Gastrocnemius medialis (tissue), 4 donors: Measurements from ENCODE around the gene SERPINA12. TPM values are rescaled to one million over a fixed set of nuclear protein-coding genes. Genes with fewer than 3 reads are reported as not detected.

Experiments
- ATAC-seq, 2 donors: fragments of 150-250 bp; one replicate each; pipeline ENCODE4 v1.9.1; 2016
- DNase-seq, 2 donors: peaks; one replicate each; pipeline ENCODE4 v3.0.0-alpha.2; 2019
- H3K27ac ChIP-seq, 4 donors: fragments of 200-600 bp; sonication (generic); 1 replicate in 1 of 4; 2 replicates in 3 of 4; pipeline ENCODE4 v1.5.1; 2016 to 2018; ENCODE audit warnings: mild to moderate bottlenecking in 2 of 4, moderate library complexity in 1 of 4
- H3K27me3 ChIP-seq, 3 donors: fragments of 200-600 bp; sonication (generic) in 2 of 3; 1 replicate in 1 of 3; 2 replicates in 2 of 3; pipeline versions ENCODE4 v1.5.1 to v1.6.0; 2016 to 2019; ENCODE audit warnings: mild to moderate bottlenecking in 1 of 3, moderate library complexity in 1 of 3
- H3K36me3 ChIP-seq, 2 donors: fragments of 200-600 bp; sonication (generic) in 1 of 2; one replicate each; pipeline ENCODE4 v1.5.1; 2017 to 2018
- H3K4me1 ChIP-seq, 2 donors: fragments of 200-600 bp; sonication (generic) in 1 of 2; one replicate each; pipeline ENCODE4 v1.5.1; 2016 to 2017; ENCODE audit warnings: mild to moderate bottlenecking in 2 of 2
- H3K4me3 ChIP-seq, 4 donors: fragments of 200-600 bp; sonication (generic) in 3 of 4; 1 replicate in 1 of 4; 2 replicates in 3 of 4; pipeline ENCODE4 v1.5.1; 2016 to 2019; ENCODE audit warnings: mild to moderate bottlenecking in 2 of 4
- H3K9me3 ChIP-seq, 3 donors: fragments of 200-600 bp; sonication (generic) in 2 of 3; 1 replicate in 1 of 3; 2 replicates in 2 of 3; pipeline ENCODE4 v1.5.1; 2016 to 2019
- POLR2A ChIP-seq, 2 donors: fragments of 450-650 bp; IDR thresholded peaks; one replicate each; pipeline ENCODE4 v1.6.1; 2017; ENCODE audit warnings: antibody characterized with exemption in 2 of 2, mild to moderate bottlenecking in 2 of 2, moderate library complexity in 2 of 2
- in situ Hi-C, 4 donors: fragments of 200-750 bp; cut with MboI; loops; one replicate each; pipeline versions ENCODE4 v1.15.0 to v1.8.0; 2017; ENCODE audit warnings: low sequenced_read_pairs in 4 of 4
- intact Hi-C: fragments of 100-400 bp; cut with DNase I; formaldehyde crosslinking; loops from one replicate; pipeline ENCODE4 v1.15.1; 2023; ENCODE audit warnings: low total_unique reads
- total RNA-seq, 4 donors: library from RNA; depleted of rRNA; stranded (reverse); fragments of >200 nt; gene quantifications; one replicate each; pipeline versions ENCODE4 v1.1.0 to v1.2.3, GENCODE V29; 2016
- TF ChIP-seq, protein P1 (sequence below), 5 experiments: fragments of 450-650 bp in 3 of 5; fragments of 200-600 bp in 2 of 5; sonication (generic) in 2 of 5; IDR thresholded peaks in 4 of 5; conservative IDR thresholded peaks in 1 of 5; 1 replicate in 4 of 5; 2 replicates in 1 of 5; pipeline ENCODE4 v1.5.1; 2016 to 2019; ENCODE audit warnings: antibody characterized with exemption in 5 of 5, mild to moderate bottlenecking in 3 of 5, moderate library complexity in 3 of 5

The SERPINA12 gene
- total RNA-seq, 4 donors from 2014 or later = not detected

DNA sequence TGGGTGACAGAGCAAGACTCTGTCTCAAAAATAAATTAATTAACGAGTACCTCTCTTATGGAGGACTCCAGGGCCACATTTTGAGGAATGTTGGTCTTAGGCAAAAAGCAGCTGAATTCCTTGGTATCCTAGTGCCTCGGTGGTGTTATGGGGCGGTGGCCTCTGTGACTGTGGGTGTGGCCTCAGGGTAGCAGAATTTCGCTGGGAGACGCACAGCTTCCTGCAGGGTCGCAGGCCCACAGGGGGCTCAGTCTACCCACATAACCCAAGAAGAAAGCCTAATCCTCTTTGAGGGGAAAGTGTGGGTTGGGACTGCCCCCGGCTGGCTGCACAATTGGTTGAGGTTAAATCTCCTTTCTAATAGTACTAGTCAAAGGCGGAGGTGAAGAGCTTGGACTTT, 40.8 kb upstream of the SERPINA12 start:
- no peak for TF ChIP-seq POLR2A (IDR thresholded peaks at IDR 0.05)
- TF ChIP-seq, protein P1, sequence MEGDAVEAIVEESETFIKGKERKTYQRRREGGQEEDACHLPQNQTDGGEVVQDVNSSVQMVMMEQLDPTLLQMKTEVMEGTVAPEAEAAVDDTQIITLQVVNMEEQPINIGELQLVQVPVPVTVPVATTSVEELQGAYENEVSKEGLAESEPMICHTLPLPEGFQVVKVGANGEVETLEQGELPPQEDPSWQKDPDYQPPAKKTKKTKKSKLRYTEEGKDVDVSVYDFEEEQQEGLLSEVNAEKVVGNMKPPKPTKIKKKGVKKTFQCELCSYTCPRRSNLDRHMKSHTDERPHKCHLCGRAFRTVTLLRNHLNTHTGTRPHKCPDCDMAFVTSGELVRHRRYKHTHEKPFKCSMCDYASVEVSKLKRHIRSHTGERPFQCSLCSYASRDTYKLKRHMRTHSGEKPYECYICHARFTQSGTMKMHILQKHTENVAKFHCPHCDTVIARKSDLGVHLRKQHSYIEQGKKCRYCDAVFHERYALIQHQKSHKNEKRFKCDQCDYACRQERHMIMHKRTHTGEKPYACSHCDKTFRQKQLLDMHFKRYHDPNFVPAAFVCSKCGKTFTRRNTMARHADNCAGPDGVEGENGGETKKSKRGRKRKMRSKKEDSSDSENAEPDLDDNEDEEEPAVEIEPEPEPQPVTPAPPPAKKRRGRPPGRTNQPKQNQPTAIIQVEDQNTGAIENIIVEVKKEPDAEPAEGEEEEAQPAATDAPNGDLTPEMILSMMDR (IDR thresholded peaks at IDR 0.05 in 4 of 5, conservative IDR thresholded peaks at IDR 0.05 in 1 of 5) = no peak
- intact Hi-C loops (no loop called here), in situ Hi-C loops (no loop called here)
- ATAC-seq (no peak), DNase-seq (no peak)
- H3K27me3 ChIP-seq = no peaks in the 10 kb centered on the region
- no peak overlapping the region for H3K27ac ChIP-seq
- H3K4me3 ChIP-seq = no peak overlapping the region
- no peaks in the 10 kb centered on the region for H3K9me3 ChIP-seq
- H3K4me1 ChIP-seq = no peaks in the 10 kb centered on the region
- no peaks in the 10 kb centered on the region for H3K36me3 ChIP-seq

DNA sequence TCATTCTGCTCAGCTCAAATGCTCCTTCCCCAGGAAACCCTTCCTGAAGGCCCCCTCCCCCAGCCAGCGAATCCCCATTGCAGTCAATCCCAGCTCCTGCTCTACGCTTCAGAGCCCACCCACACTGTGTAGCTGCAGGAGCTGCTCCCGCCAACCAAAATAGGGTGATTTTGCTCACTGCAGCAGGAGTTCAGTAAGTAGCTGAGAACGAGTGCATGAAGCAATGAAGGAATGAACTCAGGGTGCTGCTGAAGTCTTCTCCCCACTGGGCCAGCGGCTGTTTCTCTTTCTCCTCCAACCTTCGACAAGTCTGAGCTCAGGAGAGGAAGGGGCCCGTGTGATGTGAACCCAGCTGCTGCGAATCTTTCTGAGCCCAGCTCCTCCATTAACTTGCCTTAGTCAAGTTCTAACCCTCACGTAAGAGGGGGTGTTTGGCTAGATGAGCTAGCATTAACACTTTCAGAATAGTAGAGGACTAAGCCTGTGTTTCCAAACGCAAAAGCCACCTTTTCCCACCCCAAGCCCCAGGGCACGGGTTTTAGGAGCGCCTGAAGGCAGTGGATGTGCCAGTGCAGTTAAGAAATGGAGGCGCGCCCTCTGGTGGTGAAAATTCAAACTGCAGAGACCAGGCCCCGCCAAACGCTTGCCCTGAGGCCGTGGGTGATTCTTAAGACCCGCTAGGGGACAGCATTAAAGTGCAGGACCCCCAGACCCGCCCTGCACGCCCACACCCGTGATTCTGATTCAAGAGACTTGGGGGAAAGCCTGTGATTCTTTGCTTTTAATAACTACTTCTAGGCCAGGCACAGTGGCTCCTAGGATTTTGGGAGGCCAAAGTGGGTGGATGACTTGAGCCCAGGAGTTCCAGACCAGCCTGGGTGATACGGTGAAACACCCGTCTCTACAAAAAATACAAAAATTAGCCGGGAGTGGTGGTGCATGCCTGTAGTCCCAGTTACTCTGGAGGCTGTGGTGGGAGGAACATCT, 40.0 kb upstream of the SERPINA12 start:
- Histone ChIP-seq H3K27ac (no peak overlapping the region), H3K27me3 (no peaks in the 10 kb centered on the region), H3K36me3 (no peaks in the 10 kb centered on the region), H3K9me3 (no peaks in the 10 kb centered on the region), H3K4me3 (no peak overlapping the region), H3K4me1 (no peaks in the 10 kb centered on the region)
- in situ Hi-C loops = no loop called here
- intact Hi-C loops = no loop called here
- DNase-seq = no peak
- ATAC-seq = peak; percentile 66 to 77
- no peak for TF ChIP-seq POLR2A (IDR thresholded peaks at IDR 0.05)
- TF ChIP-seq, protein P1 (IDR thresholded peaks at IDR 0.05 in 4 of 5, conservative IDR thresholded peaks at IDR 0.05 in 1 of 5) = peak; percentile 62 to 85 (median 65)

DNA sequence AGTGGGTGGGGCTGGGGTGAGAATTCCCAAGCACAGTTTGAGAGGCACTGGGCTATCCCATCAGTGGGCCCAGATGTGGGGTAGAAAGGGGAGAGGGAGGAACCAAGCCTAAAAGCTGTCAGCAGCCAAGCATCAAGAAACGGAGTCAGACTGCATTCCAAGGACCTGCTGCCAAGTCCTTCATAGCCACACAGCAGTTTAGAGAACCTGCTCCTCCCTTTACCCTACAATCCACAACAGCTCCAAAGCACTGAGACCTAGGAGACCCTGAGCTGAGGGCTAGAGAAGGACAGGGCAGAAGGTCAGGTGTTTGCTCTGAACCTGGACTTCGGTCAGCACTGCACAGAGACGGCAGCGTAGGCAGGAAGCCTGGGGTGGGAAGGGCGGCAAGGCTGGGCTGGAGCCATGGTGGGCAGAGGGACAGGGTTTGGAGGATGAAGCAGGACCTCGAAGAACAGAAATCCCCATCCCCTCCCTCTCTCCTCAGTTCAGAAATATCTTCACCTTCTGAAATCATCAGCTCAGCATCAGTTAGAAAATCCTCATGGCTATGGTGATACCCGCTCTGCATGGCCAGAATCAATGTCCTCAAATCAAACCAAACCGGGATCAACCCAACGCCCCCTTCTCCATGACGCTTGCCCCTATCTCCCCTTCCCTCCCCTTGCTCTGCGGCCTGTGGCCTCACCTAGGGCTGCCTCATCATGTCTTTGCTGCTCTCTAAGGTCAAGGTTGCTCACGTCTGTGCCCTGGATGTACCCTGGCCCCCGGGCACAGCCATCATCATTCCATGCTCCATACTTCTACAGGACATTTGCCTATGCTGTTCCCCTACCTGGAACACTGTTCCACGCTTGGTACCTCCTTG, 39.1 kb upstream of the SERPINA12 start:
- intact Hi-C loops = no loop called here
- in situ Hi-C loops = no loop called here
- H3K4me1 ChIP-seq = no peaks in the 10 kb centered on the region
- no peaks in the 10 kb centered on the region for H3K9me3 ChIP-seq
- DNase-seq = no peak
- no peaks in the 10 kb centered on the region for H3K27me3 ChIP-seq
- no peak overlapping the region for H3K4me3 ChIP-seq
- ATAC-seq = no peak
- no peaks in the 10 kb centered on the region for H3K36me3 ChIP-seq
- H3K27ac ChIP-seq = no peak overlapping the region
- TF ChIP-seq, protein P1 (IDR thresholded peaks at IDR 0.05 in 4 of 5, conservative IDR thresholded peaks at IDR 0.05 in 1 of 5) = no peak
- TF ChIP-seq POLR2A (IDR thresholded peaks at IDR 0.05) = no peak

DNA sequence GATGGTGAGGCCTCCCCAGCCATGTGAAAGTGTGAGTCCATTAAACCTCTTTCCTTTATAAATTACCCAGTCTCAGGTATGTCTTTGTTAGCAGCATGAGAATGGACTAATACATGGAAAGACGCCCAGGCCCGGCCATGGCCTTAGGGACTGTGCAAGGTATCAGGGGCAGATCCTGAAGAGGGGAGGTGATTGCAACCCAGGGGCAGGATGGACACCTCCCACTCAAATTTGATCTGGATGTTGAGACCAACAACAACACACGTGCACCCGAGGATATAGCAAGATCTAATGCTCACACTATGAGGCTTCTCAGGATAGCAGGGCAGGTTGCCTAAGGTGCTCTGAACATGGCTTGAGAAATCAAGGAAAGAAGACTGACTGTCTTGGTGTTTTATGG, 38.5 kb upstream of the SERPINA12 start:
- no peak for TF ChIP-seq POLR2A (IDR thresholded peaks at IDR 0.05)
- TF ChIP-seq, protein P1 (IDR thresholded peaks at IDR 0.05 in 4 of 5, conservative IDR thresholded peaks at IDR 0.05 in 1 of 5) = no peak
- no peaks in the 10 kb centered on the region for H3K9me3 ChIP-seq
- H3K36me3 ChIP-seq = no peaks in the 10 kb centered on the region
- H3K27me3 ChIP-seq = no peaks in the 10 kb centered on the region
- no peak for ATAC-seq
- DNase-seq = no peak
- H3K27ac ChIP-seq = no peak overlapping the region
- in situ Hi-C loops (no loop called here), intact Hi-C loops (no loop called here)
- no peaks in the 10 kb centered on the region for H3K4me1 ChIP-seq
- no peak overlapping the region for H3K4me3 ChIP-seq
